DND-41 (cell line): Measurements from ENCODE around the gene PRDM5.

ENCODE experiments used
- CTCF ChIP-seq: IDR thresholded peaks from 2 replicates; pipeline ENCODE4 v1.5.1; 2012; ENCODE audit warnings: borderline replicate concordance, low read length, moderate library complexity, mild to moderate bottlenecking; ENCODE audit not compliant: poor library complexity, severe bottlenecking; ENCODE audit errors: extremely low read depth
- EZH2 ChIP-seq: IDR thresholded peaks from 3 replicates; pipeline ENCODE4 v1.6.1; 2012; ENCODE audit warnings: borderline replicate concordance, low read depth, mild to moderate bottlenecking, moderate library complexity, low read length, inconsistent platforms; ENCODE audit not compliant: severe bottlenecking

GRCh38 chr4:120867506-120867905, 55.0 kb downstream of the PRDM5 start:
- TF ChIP-seq CTCF (no peak), EZH2 (no peak)
